ENCODE data around the gene MT1E.
"Not testable (repeated sequence)": the region's sequence is repeated elsewhere in the genome, so short reads cannot be mapped to it uniquely, and the experiment has no call there.

MT1E gene

GRCh38 chr16:56625140-56625942, at the start of gene MT1E:
TSS of gene MT1E (plus strand) at chr16:56625781. CDS start at chr16:56625852, 71 bp downstream.
- Histone ChIP-seq H3K36me3 (replicated peaks; ENCODE audit: low read depth, low read length) (no peaks in the 10 kb centered on the region), H3K4me2 (ENCODE audit: low read length) (peak within 1 kb of the TSS; percentile 71), H3K4me3 (ENCODE audit: low read length) (peak within 1 kb of the TSS; percentile 80), H4K20me1 (ENCODE audit: insufficient read depth, low read length) (no peaks in the 10 kb centered on the region), H3K27ac (ENCODE audit: low read length) (no peak within 1 kb of the TSS), H3K79me2 (ENCODE audit: low read length) (no peaks in the 10 kb centered on the region), H2AFZ (ENCODE audit: low read depth, low read length) (peak within 1 kb of the TSS; percentile 58; the same call in 1 of the 2 replicates), H3K9ac (ENCODE audit: low read length) (peak within 1 kb of the TSS; percentile 53), H3K27me3 (ENCODE audit: low read depth, low read length) (peaks cover 12% of the 10 kb centered on the region), H3K4me1 (ENCODE audit: low read length) (peaks cover 18% of the 10 kb centered on the region), H3K9me3 (ENCODE audit: insufficient read depth, low read length) (no peaks in the 10 kb centered on the region)
- TF ChIP-seq EZH2phosphoT487 (IDR thresholded peaks at IDR 0.05; ENCODE audit: low read depth) = no peak
- TF ChIP-seq CTCF (IDR thresholded peaks at IDR 0.05; ENCODE audit: low read depth, low read length) = no peak

- H3K9me3 ChIP-seq (ENCODE audit: insufficient read depth, low read length) = 0 out of 2 replicates have a peak, but pooled peaks cover 2% of the 10 kb centered on the region
- H3K4me3 ChIP-seq (ENCODE audit: low read length) = no peak overlapping the region
- H3K4me2 ChIP-seq (ENCODE audit: low read length) = peak overlapping the region; percentile 41
- TF ChIP-seq EZH2phosphoT487 (IDR thresholded peaks at IDR 0.05; ENCODE audit: low read depth) = no peak
- peak; percentile 92 for TF ChIP-seq CTCF (IDR thresholded peaks at IDR 0.05; ENCODE audit: low read depth, low read length)
- H3K27ac ChIP-seq (ENCODE audit: low read length) = no peak overlapping the region
- H3K79me2 ChIP-seq (ENCODE audit: low read length) = no peaks in the 10 kb centered on the region
- H3K36me3 ChIP-seq (replicated peaks; ENCODE audit: low read depth, low read length) = no peaks in the 10 kb centered on the region
- peaks cover 7% of the 10 kb centered on the region; the same call in 1 of the 2 replicates for H3K27me3 ChIP-seq (ENCODE audit: low read depth, low read length)
- H2AFZ ChIP-seq (ENCODE audit: low read depth, low read length) = peak overlapping the region; percentile 86
- no peak overlapping the region for H3K9ac ChIP-seq (ENCODE audit: low read length)
- H4K20me1 ChIP-seq (ENCODE audit: insufficient read depth, low read length) = no peaks in the 10 kb centered on the region
- peaks cover 4% of the 10 kb centered on the region for H3K4me1 ChIP-seq (ENCODE audit: low read length)
These were observed 48.8 kb upstream of the MT1E start for GRCh38 chr16:56576585-56577299.

- Histone ChIP-seq H3K9ac (ENCODE audit: low read length) (no peak overlapping the region), H4K20me1 (ENCODE audit: insufficient read depth, low read length) (no peaks in the 10 kb centered on the region), H3K4me2 (ENCODE audit: low read length) (peak overlapping the region; percentile 41), H3K4me3 (ENCODE audit: low read length) (no peak overlapping the region), H3K36me3 (replicated peaks; ENCODE audit: low read depth, low read length) (no peaks in the 10 kb centered on the region), H3K79me2 (ENCODE audit: low read length) (no peaks in the 10 kb centered on the region), H3K27ac (ENCODE audit: low read length) (no peak overlapping the region), H2AFZ (ENCODE audit: low read depth, low read length) (peak overlapping the region; percentile 86), H3K4me1 (ENCODE audit: low read length) (peaks cover 4% of the 10 kb centered on the region), H3K27me3 (ENCODE audit: low read depth, low read length) (peaks cover 7% of the 10 kb centered on the region; the same call in 1 of the 2 replicates), H3K9me3 (ENCODE audit: insufficient read depth, low read length) (0 out of 2 replicates have a peak, but pooled peaks cover 2% of the 10 kb centered on the region)
- no peak for TF ChIP-seq CTCF (IDR thresholded peaks at IDR 0.05; ENCODE audit: low read depth, low read length)
- no peak for TF ChIP-seq EZH2phosphoT487 (IDR thresholded peaks at IDR 0.05; ENCODE audit: low read depth)
These were observed 48.3 kb upstream of the MT1E start for GRCh38 chr16:56577300-56577625.

GRCh38 chr16:56580391-56581048, 45.1 kb upstream of the MT1E start:
- Histone ChIP-seq H3K4me1 (ENCODE audit: low read length) (peaks cover 4% of the 10 kb centered on the region), H3K27ac (ENCODE audit: low read length) (no peak overlapping the region), H3K4me2 (ENCODE audit: low read length) (no peak overlapping the region)

GRCh38 chr16:56582911-56583310, 42.7 kb upstream of the MT1E start:
- not testable (repeated sequence) for H3K27ac ChIP-seq (ENCODE audit: low read length); H3K27me3 ChIP-seq (ENCODE audit: low read depth, low read length); H3K4me1 ChIP-seq (ENCODE audit: low read length); H3K36me3 ChIP-seq (replicated peaks; ENCODE audit: low read depth, low read length); H3K4me3 ChIP-seq (ENCODE audit: low read length); H3K9ac ChIP-seq (ENCODE audit: low read length); H2AFZ ChIP-seq (ENCODE audit: low read depth, low read length); H4K20me1 ChIP-seq (ENCODE audit: insufficient read depth, low read length); H3K9me3 ChIP-seq (ENCODE audit: insufficient read depth, low read length); H3K4me2 ChIP-seq (ENCODE audit: low read length); H3K79me2 ChIP-seq (ENCODE audit: low read length)

More at GRCh38 chr16:56580391-56581048, 45.1 kb upstream of the MT1E start:
- Histone ChIP-seq H3K36me3 (replicated peaks; ENCODE audit: low read depth, low read length) (no peaks in the 10 kb centered on the region), H3K4me3 (ENCODE audit: low read length) (no peak overlapping the region), H3K79me2 (ENCODE audit: low read length) (no peaks in the 10 kb centered on the region), H4K20me1 (ENCODE audit: insufficient read depth, low read length) (no peaks in the 10 kb centered on the region), H2AFZ (ENCODE audit: low read depth, low read length) (no peak overlapping the region), H3K27me3 (ENCODE audit: low read depth, low read length) (no peaks in the 10 kb centered on the region; the same call in 1 of the 2 replicates), H3K9ac (ENCODE audit: low read length) (no peak overlapping the region), H3K9me3 (ENCODE audit: insufficient read depth, low read length) (no peaks in the 10 kb centered on the region)
- TF ChIP-seq EZH2phosphoT487 (IDR thresholded peaks at IDR 0.05; ENCODE audit: low read depth) (no peak), CTCF (IDR thresholded peaks at IDR 0.05; ENCODE audit: low read depth, low read length) (no peak)
